Activated CD4-positive, alpha-beta T cell treated with anti-CD3 and anti-CD28 coated beads, Interleukin-2, amount 50 U/mL, for 24 hours (primary cell): ENCODE results near the gene C10orf90.

ENCODE experiments used
- DNase-seq, 2 donors: peaks; one replicate each; pipeline ENCODE4 v3.0.0-alpha.2; 2020; ENCODE audit warnings: low read depth in 1 of 2, low spot score in 1 of 2

Gene C10orf90, protein sequence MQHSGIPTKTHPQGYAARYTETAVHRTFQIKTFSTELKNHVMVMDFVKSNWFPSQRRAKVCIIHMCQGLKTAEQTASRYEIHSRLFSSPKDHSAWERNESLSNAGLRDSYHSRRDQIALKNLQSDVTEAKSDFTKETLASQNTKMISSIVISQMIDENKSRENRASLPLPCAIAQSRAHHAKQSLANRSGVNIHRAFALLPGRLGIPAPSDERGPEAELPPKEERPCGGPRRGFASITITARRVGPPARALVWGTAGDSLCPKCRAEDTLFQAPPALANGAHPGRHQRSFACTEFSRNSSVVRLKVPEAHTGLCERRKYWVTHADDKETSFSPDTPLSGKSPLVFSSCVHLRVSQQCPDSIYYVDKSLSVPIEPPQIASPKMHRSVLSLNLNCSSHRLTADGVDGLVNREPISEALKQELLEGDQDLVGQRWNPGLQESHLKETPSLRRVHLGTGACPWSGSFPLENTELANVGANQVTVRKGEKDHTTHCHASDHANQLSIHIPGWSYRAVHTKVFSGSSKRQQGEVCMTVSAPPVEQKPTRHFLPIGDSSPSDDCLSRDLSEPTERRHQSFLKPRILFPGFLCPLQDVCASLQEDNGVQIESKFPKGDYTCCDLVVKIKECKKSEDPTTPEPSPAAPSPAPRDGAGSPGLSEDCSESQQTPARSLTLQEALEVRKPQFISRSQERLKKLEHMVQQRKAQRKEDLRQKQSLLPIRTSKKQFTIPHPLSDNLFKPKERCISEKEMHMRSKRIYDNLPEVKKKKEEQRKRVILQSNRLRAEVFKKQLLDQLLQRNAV

DNA sequence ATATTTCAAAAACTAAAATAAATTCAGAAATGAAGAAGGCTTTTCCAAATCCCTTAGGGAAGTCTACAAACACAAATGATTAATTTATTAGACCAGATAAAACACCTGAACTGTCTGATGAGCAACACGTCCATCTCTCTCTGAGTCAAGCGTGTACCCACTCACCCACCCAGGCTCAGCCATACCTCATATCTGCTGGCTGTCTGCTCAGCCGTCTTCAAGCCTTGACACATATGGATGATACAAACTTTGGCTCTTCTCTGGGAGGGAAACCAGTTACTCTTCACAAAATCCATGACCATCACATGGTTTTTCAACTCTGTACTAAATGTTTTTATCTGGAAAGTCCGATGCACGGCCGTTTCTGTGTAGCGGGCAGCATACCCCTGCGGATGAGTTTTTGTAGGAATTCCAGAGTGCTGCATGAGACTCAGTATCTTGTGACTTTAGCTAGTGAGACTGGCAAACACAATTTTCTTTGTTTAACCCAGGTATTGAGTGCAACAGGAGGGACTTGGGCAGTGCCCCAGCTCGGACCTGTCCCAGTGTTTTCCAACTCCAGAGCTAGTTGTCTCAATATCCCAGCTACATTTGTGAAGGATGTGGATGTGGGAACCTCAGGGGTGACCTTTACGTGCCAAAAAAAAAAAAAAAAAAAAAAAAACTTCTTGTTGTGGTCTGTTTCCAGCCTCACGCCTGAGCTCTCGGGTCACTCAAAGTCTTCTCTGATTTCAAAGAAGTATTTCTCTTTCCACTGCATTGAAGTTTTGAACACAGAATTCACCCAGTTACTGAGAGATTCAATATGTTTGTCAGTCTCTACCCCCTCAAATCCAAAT is at the start of gene C10orf90:
Gene C10orf90 (minus strand): TSS at position 638 of the 839 bp plus-strand sequence. CDS start 213 bp downstream, at position 425.
- no peak for DNase-seq

DNA sequence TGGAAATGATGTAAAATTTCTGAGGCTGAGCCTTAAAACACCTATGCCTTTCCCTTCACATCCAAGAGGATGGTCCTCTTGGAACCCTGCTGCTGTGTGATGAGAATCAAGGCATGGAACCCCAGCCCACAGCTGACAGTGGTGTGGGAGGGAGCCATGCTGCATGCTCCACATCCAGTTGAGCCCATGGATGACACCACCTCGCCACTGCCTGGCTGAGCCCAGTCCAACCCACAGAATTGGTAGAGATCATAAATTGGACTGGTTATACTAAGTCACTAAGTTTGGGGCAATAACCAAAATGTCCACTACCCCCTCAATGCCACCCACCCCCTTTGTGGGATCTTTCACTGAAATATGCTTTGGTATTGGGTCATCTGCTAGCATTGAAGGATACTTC is 45.9 kb upstream of the C10orf90 start:
- no peak for DNase-seq

DNA sequence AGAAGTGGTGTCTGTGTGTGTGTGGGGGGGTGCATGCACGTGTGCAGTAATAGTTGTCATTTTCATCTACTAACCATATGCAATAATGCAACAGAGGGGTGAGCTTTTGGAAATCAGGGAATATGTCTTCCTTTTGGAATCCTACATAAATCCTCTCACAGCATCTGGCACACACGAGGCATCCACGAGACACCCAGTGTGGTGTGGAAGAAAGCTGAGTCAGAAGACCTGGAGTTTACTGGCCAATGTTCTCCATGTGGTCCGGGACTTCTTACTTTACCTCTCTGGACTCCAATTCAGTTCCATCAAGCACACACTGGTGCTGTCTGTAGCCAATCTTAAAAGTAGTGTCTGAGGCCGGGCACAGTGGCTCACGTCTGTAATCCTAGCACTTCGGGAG is 43.1 kb upstream of the C10orf90 start:
- DNase-seq = no peak

DNA sequence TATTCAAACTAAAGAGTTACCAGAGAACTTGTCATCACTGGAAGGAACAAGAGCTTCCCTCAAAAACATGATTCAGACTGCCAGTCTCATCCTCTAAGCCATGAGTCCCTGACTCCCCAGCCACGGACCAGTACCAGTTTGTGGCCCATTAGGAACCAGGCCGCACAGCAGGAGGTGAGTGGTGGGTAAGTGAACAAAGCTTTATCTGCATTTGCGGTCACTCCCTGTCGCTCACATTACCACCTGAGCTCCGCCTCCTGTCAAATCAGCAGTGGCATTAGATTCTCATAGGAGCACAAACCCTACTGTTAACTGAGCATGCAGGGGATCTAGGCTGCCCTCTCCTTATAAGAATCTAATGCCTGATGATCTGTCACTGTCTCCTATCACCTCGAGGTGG is 42.2 kb upstream of the C10orf90 start:
- no peak for DNase-seq

DNA sequence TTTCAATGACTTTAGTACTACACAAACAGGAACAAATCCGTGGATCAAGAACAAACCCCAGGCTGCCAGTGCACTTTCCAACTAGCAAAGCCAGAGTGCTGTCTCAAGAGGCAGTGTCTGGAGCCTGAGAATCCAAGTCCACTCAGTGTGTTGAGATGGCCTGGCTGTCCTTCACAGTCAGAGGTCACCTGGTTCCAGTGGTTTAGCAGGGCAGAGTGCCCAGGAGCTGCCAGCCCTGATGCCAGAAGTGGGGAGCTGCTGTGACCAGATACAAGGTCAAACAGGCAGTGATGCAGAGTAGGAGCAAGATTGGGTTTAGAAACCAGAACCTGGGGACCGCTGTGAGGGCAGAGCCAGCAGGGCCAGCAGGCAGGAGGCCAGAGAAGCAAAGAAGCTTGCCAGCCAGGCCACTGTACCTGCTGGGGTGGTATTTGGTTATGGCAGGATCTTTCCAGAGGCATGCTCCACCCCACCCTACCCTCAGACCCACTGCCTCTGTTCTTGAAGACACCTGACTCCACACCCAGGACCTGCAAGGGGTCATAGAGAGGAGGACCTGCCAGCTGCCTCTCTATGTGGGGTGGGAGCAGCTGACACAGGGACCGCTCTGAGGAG is 35.6 kb upstream of the C10orf90 start:
- DNase-seq = no peak

DNA sequence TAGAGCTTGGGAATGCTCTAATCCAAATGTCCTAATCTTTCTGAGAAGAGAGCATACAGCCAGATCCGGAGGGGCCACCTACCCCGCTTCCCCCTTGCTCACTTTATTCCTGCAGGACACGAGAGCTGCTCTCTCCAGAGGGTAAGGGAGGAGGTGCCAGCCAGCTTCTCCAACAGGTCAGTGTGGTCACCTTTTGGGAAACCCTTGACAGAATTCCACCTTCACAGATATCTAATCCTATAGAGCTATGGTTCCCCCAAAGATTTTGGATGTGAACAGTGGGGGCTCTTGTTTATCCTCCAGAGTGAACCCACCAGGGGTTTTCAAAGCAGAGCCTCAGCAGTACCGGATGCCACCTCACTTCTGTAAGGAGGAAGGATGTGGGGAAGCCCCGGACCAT is 34.6 kb upstream of the C10orf90 start:
- DNase-seq = no peak

DNA sequence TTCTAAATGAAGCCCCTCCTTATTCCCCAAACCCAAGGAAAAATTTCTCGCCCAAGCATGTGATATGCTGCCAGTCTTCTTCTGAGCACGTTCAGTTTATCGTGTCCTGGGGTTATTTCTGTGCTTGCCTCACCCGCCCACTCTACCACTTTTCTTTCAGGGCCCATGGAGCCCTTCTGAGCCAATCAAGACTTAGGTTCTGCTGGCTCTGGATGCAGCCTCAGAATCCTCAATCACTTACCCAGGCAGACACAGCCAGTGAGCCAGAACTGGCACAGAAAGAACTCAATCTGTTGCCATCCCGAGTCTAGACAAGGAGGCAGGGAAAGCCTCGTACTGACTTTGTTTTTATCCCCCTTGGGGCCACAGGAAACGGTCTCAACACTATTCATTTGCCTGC is 34.2 kb upstream of the C10orf90 start:
- DNase-seq = no peak

DNA sequence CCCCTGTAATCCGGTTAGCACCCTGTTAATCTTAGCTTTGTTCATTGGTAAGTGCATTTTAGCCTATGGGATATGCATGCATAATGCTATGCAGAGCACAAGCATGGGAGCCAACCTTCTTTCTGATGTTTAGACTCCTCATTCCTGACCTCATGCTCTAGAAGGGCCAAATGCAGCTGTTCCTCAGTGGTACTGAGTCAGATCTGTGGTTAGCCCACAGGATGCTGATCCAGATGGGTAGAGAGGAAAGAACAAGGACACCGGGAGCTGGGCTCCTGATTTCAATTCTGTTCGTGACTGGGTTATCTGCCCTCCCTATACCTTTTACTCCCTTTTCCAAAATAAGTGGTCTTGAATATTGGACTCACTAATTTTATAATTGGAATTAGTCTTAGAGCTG is 31.7 kb upstream of the C10orf90 start:
- DNase-seq = no peak

DNA sequence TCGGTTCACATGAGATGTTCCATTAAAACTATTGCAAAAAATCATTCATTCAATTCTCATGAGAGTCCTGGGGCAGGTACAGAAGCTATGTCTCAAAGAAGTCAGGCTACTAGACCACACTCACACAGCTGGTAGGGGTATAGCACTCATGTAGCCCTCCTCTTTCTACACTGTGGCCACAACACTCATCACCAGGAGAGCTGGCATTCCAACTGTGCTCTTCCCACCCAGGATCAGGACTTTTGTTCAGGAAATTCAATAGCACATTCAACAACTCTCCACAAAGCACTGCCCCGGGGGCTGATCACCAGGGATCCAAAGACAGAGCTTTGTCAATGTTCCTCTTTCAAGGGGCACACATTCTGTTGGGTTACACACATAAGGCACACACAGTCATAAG is 31.0 kb upstream of the C10orf90 start:
- DNase-seq = no peak

DNA sequence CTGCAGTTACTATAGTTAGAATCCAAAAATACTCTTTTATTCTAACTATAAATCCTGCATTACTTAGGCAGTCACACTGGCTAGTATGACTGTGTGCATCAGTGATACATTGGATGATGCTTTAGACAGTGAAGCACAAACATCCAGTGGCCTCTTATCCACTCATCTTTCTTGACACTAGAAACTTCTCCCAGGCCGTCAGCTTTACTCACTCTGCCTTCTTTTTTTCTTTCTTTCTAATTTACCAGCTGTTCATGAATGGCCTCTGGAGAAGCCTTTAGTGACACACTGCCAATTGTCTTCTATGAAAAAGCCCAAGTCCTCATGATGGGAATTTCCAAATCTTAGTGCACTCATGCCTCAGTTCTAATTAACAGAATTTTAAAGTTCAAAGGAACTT is 26.2 kb upstream of the C10orf90 start:
- no peak for DNase-seq

DNA sequence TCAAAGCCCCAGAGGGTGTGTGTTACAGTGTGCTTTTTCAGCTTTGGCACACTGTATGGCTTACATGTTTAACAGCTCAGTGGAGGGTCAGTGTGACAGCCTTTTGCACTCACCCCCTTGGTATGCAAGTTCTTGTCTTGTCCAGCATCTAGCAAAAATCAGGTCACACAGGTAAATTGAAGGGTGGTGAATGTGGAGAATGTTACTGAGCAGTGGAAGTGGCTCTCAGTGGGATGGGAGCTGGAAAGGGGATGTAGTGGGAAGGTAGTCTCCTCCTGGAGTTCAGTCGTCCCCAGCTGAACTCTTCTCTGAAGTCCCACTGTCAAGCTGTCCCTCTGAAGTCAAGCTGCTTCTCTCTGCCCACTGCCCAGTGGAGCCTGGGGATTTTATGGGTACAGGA is 21.0 kb upstream of the C10orf90 start:
- no peak for DNase-seq

DNA sequence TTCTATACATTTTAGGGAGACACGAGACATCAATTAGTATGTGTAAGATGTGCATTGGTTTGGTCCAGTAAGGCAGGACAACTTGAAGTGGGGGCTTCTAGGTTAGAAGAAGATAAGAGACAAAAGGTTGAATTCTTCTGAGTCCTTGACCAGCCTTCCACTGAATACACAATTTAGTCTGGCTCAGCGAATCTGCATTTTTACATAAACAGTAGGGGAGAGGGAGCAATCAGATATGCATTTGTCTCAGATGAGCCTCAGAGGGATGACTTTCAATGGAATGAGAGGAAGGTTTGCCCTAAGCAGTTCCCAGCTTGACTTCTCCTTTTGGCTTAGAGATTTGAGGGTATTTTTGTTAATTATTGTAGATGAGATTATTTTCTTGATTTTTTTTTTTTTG is 20.0 kb upstream of the C10orf90 start:
- DNase-seq = no peak

DNA sequence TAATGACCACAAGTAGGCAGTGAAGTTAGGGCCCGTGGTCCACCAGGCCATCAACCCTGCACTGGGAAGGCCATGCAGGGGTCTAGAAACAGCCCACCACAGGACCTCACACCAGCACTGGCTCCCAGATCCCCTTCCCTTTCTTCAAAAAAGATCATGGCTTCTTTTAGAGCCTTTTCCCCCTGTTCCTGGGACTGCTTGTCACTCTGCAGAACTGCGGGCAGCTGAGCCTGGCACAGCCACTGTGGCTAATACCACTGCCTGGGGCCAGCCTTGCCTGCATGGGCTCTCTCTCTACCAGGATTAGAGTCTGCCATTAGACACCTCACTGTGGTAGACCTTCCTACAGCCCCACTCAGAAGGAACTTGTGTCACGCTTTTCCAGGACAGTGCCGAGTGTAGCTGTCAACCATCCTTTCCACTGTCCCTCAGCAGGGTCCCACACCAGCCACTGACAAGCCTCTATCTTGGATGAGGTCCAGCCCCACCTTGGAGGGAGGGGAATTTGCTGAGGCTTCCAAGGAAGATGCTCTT is 19.0 kb upstream of the C10orf90 start:
- DNase-seq = no peak

DNA sequence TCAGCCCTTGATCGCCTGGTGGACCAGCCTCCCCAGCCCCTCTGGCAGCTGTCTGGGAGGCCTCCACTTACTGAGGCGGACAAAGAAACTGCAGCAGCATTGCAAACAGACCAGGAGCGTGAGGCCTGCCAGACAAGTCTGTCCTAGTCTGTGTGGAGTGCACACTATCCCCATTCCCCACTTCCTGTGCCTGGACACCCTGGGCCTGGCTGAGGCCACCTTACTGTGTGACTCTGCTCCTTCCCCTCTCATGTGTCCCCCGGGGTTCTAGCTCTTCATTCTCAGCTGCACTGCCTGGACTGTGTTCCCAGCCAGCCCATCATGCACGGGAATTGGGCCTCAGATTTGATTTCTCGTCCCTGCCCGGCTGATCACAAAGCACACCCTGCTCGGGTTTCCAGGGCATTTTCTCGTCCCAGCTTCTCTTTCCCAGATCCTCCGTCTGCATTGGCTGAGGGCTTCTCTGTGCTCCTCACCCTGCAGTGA is 16.7 kb upstream of the C10orf90 start:
- no peak for DNase-seq

DNA sequence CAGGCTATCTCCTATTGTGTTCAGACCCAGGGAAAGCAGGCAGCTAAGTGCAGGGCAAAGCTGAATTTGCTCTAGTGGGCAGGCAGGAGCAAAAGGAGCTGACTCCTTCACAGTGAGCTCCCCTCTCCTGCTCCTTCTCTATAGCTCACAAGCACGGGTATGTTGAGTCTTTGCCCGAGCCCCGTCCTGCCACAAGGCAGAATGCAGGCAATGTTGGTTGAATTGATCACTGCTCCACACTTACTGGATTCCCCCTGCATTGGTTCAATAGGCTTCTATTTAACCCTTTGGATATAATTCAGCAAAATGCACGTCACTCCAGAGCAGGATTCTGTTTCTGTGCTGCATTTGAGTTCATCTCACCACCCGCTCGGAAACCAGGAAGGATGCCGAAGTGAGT is 16.2 kb upstream of the C10orf90 start:
- DNase-seq = no peak

DNA sequence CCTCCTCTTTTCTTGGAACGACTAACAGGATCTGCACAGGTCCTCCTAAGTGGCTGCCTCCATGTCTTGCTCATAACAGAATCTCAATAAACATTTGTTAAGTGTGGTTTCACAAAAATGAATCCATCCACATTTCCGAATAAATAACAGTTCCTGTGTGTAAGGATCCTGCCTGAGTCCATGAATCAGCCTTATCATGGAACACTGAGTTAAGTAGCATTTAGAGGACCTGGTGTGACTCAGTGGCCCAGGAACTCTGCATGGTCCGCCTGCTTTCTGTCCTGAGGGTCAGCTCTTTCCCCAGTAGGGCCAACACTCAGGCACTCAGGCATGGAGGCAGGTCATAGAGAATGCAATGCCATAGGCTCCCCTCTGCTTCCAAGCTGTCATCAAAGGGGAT is 15.8 kb upstream of the C10orf90 start:
- DNase-seq = no peak

DNA sequence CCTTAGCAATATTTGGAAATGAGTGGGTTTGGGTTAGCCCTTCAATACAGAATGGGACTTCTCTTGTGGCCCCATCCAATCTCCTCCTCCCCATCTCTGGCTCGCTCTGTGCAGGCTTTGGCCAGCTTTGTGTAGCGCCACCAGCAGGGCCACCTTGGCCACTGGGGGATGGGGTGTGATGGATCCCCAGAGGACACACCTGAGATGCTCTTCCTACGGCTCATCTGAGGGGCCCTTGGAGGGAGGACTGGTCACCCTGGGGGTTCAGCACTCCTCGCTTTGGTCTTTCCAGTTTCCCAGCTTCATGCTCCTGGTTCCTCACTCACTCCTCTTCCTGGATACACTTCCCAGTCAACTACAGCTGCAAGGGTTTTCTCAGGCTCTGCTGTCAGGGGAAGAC is 15.3 kb upstream of the C10orf90 start:
- no peak for DNase-seq

DNA sequence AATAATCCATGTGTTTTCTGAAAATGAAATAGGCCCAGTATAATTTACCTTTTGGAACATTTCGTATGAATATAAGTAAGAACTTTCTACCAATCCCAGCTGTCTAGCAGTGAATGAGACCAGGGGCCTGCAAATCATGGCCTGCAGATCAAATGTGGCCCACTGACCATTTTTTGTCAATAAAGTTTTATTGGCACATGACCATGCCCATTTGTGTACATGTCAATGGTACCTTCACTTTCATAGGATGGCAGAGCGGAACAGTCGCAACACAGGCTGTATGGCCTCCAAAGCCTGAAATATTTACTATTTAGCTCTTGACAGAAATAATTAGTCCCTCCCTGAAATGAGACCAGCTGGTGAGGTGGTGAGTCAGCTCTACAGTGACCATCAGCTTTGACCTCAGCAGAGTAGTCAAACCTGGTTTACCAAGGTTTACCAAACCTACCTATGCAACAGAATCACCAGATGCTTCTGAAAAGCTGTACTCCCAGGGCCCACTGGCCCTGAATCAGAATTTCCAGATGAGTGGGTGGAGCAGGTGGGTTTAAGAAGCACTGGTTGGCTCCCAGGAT is 13.8 kb upstream of the C10orf90 start:
- DNase-seq = no peak

DNA sequence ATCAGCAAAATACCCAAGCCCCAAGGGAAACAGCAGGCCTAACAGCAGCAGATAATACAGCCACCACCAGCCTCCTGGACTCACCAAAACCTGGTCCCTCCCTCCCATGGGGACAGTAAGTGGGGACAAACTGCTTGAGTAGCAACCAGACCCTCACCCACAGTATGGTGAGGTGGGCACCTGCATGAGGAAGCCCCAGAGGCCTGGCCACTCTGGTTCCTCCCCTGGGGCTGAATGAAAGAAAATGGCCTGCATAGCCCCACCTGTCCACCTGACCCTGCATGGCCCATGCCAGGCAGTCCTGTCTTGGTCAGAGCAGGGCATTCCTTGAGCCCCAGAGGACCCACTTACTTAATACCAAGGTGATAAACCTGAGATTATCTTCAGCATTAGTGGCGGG is 13.0 kb upstream of the C10orf90 start:
- DNase-seq = no peak

DNA sequence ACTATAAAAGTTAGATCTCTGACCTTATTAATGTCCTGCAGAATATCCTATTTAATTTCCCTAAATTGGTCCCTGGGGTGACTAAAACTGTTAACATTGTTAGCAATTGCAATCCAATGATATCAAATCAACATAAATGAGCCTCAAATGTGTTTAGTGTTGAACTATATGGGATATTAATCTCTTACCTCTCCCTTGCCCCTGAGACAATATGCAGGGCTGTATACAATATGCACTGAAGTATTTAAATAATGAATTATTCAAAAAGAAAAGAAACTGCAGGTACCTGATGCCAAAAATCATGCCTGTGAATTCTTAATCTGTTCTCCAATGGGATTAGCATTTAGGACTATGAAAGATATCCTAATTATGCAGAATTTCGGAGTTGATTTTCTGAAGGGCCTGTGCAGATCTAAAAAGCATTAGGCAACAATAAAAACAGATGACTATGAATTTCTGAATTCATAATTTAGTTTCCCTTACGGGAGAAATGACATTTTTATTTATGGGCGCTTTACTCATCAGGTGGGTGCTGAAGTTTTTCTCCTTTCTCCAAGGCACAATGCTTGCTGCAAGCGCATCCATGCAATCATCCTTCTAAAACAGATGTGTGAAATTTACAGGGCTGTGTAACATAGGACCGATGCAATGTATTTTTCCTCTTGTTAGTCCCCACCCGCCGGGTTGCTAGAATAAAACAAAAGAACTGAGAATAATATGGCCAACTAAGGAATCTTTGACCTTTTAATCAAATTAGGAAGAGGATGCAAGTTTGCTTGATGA is 5.4 kb upstream of the C10orf90 start:
- no peak for DNase-seq
